ENCODE data around the gene LRP1B. TPM values are rescaled to one million over a fixed set of nuclear protein-coding genes. Genes with fewer than 3 reads are reported as not detected.

The LRP1B gene
- total and polyA plus RNA-seq, 2 donors (not counting 1 experiment from before 2014, with no cell fraction given) = under 0.01 to 0.01 TPM

DNA sequence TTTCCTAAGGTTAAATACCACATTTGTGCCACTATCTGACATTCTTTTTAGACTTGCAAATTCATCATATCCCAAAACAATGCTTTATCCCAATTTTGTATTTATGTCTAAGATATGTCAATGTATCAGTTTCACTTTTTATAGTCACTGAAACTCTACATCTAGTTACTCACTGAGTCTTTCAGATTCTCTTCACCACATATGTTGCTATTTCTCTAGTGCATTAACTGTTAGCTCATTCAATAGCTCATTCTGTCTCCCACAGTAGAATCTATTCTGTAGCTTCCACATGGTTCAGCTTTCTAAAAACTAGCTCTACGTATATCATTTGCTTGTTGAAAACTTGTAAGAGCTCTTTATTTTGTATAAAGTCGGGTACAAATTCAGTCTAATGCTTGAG, 1930.1 kb downstream of the LRP1B start:
- H3K4me2 ChIP-seq (ENCODE audit: extremely low read depth, insufficient read depth, low read length) = no peak overlapping the region
- no peak for DNase-seq (ENCODE audit: low read depth in 2 of 2)
- H3K36me3 ChIP-seq (ENCODE audit: control insufficient read depth, insufficient read depth, low read length) = no peaks in the 10 kb centered on the region
- H3K9ac ChIP-seq (ENCODE audit: insufficient read depth, low read length) = no peak overlapping the region
- H3K9me3 ChIP-seq (ENCODE audit: control insufficient read depth, insufficient read depth, low read depth, low read length) = no peaks in the 10 kb centered on the region
- H3K27ac ChIP-seq (ENCODE audit: insufficient read depth, low read length) = no peak overlapping the region
- H3K4me1 ChIP-seq (ENCODE audit: control insufficient read depth, extremely low read depth, insufficient read depth, low read length) = no peaks in the 10 kb centered on the region
- no peak overlapping the region for H3K4me3 ChIP-seq (replicated peaks in 1 of 4; ENCODE audit: control extremely low read depth in 1 of 4, insufficient read depth in 1 of 4, low read depth in 3 of 4, low read length in 4 of 4)
- H3K27me3 ChIP-seq (ENCODE audit: control insufficient read depth, insufficient read depth, low read length) = no peaks in the 10 kb centered on the region
- TF ChIP-seq, protein P1, sequence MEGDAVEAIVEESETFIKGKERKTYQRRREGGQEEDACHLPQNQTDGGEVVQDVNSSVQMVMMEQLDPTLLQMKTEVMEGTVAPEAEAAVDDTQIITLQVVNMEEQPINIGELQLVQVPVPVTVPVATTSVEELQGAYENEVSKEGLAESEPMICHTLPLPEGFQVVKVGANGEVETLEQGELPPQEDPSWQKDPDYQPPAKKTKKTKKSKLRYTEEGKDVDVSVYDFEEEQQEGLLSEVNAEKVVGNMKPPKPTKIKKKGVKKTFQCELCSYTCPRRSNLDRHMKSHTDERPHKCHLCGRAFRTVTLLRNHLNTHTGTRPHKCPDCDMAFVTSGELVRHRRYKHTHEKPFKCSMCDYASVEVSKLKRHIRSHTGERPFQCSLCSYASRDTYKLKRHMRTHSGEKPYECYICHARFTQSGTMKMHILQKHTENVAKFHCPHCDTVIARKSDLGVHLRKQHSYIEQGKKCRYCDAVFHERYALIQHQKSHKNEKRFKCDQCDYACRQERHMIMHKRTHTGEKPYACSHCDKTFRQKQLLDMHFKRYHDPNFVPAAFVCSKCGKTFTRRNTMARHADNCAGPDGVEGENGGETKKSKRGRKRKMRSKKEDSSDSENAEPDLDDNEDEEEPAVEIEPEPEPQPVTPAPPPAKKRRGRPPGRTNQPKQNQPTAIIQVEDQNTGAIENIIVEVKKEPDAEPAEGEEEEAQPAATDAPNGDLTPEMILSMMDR (conservative IDR thresholded peaks at IDR 0.05 in 1 of 2, IDR thresholded peaks at IDR 0.05 in 1 of 2; ENCODE audit: low read depth in 1 of 2, low read length in 2 of 2) = no peak
- TF ChIP-seq EZH2 (IDR thresholded peaks at IDR 0.05; ENCODE audit: low read length, missing control alignments) = no peak
- no peak overlapping the region for H2AFZ ChIP-seq (ENCODE audit: low read length)
- no peaks in the 10 kb centered on the region for H3K79me2 ChIP-seq (ENCODE audit: control insufficient read depth, insufficient read depth, low read length)
- no peaks in the 10 kb centered on the region for H4K20me1 ChIP-seq (ENCODE audit: control insufficient read depth, extremely low read depth, insufficient read depth, low read length)

- H4K20me1 ChIP-seq (ENCODE audit: control insufficient read depth, extremely low read depth, insufficient read depth, low read length) = no peaks in the 10 kb centered on the region
- TF ChIP-seq, protein P1 (conservative IDR thresholded peaks at IDR 0.05 in 1 of 2, IDR thresholded peaks at IDR 0.05 in 1 of 2; ENCODE audit: low read depth in 1 of 2, low read length in 2 of 2) = no peak
- no peak for TF ChIP-seq EZH2 (IDR thresholded peaks at IDR 0.05; ENCODE audit: low read length, missing control alignments)
- H2AFZ ChIP-seq (ENCODE audit: low read length) = no peak overlapping the region
- H3K36me3 ChIP-seq (ENCODE audit: control insufficient read depth, insufficient read depth, low read length) = no peaks in the 10 kb centered on the region
- no peak overlapping the region for H3K4me3 ChIP-seq (replicated peaks in 1 of 4; ENCODE audit: control extremely low read depth in 1 of 4, insufficient read depth in 1 of 4, low read depth in 3 of 4, low read length in 4 of 4)
- H3K4me1 ChIP-seq (ENCODE audit: control insufficient read depth, extremely low read depth, insufficient read depth, low read length) = no peaks in the 10 kb centered on the region
- H3K4me2 ChIP-seq (ENCODE audit: extremely low read depth, insufficient read depth, low read length) = no peak overlapping the region
- H3K27ac ChIP-seq (ENCODE audit: insufficient read depth, low read length) = no peak overlapping the region
- H3K79me2 ChIP-seq (ENCODE audit: control insufficient read depth, insufficient read depth, low read length) = no peaks in the 10 kb centered on the region
- no peak overlapping the region for H3K9ac ChIP-seq (ENCODE audit: insufficient read depth, low read length)
- no peaks in the 10 kb centered on the region for H3K9me3 ChIP-seq (ENCODE audit: control insufficient read depth, insufficient read depth, low read depth, low read length)
- no peak for DNase-seq (ENCODE audit: low read depth in 2 of 2)
- H3K27me3 ChIP-seq (ENCODE audit: control insufficient read depth, insufficient read depth, low read length) = no peaks in the 10 kb centered on the region
Measured at GRCh38 chr2:140200307-140200706, 1930.5 kb downstream of the LRP1B start.

DNA sequence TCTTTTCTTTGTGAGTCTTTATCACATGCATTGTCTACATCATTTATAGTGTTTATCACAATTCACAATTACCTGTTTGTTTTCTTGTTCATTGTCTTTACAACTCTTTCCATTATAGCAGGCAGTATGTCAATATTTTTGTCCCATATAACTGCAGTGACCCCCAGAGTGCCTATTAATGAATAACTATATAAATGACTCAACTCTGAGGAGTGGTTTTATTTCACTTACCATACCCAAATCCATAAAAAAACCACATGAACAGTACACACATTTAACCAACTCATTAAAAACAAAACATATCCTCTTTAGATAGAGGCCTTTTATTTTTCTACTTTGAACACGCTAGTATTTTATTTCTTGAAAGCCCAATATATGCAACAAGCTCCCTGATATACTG, 1931.5 kb downstream of the LRP1B start:
- no peak overlapping the region for H3K27ac ChIP-seq (ENCODE audit: insufficient read depth, low read length)
- H3K4me3 ChIP-seq (replicated peaks in 1 of 4; ENCODE audit: control extremely low read depth in 1 of 4, insufficient read depth in 1 of 4, low read depth in 3 of 4, low read length in 4 of 4) = no peak overlapping the region
- H2AFZ ChIP-seq (ENCODE audit: low read length) = no peak overlapping the region
- no peak overlapping the region for H3K4me2 ChIP-seq (ENCODE audit: extremely low read depth, insufficient read depth, low read length)
- no peaks in the 10 kb centered on the region for H3K79me2 ChIP-seq (ENCODE audit: control insufficient read depth, insufficient read depth, low read length)
- no peak overlapping the region for H3K9ac ChIP-seq (ENCODE audit: insufficient read depth, low read length)
- H4K20me1 ChIP-seq (ENCODE audit: control insufficient read depth, extremely low read depth, insufficient read depth, low read length) = no peaks in the 10 kb centered on the region
- H3K9me3 ChIP-seq (ENCODE audit: control insufficient read depth, insufficient read depth, low read depth, low read length) = no peaks in the 10 kb centered on the region
- DNase-seq (ENCODE audit: low read depth in 2 of 2) = no peak
- H3K36me3 ChIP-seq (ENCODE audit: control insufficient read depth, insufficient read depth, low read length) = no peaks in the 10 kb centered on the region
- no peaks in the 10 kb centered on the region for H3K27me3 ChIP-seq (ENCODE audit: control insufficient read depth, insufficient read depth, low read length)
- H3K4me1 ChIP-seq (ENCODE audit: control insufficient read depth, extremely low read depth, insufficient read depth, low read length) = no peaks in the 10 kb centered on the region
- TF ChIP-seq, protein P1 (conservative IDR thresholded peaks at IDR 0.05 in 1 of 2, IDR thresholded peaks at IDR 0.05 in 1 of 2; ENCODE audit: low read depth in 1 of 2, low read length in 2 of 2) = no peak
- TF ChIP-seq EZH2 (IDR thresholded peaks at IDR 0.05; ENCODE audit: low read length, missing control alignments) = no peak

All from fibroblast of lung (primary cell).